ENCODE measurements around the gene TRPC4AP.
"Not testable (repeated sequence)": the region's sequence is repeated elsewhere in the genome, so short reads cannot be mapped to it uniquely, and the experiment has no call there.

TRPC4AP gene

GRCh38 chr20:35059110-35059509 is 33.5 kb downstream of the TRPC4AP start:
- H3K9me2 ChIP-seq (replicated peaks; ENCODE audit: insufficient read depth, low read length), result no peaks in the 10 kb centered on the region
- H3K4me2 ChIP-seq (ENCODE audit: low read depth, low read length, poor library complexity, severe bottlenecking), result no peak overlapping the region
- no peaks in the 10 kb centered on the region for H3F3A ChIP-seq (ENCODE audit: insufficient read depth)
- no peak overlapping the region for H2AFZ ChIP-seq (ENCODE audit: low read depth, low read length, severe bottlenecking)
- no peaks in the 10 kb centered on the region for H3K27me3 ChIP-seq (ENCODE audit: low read length)
- no peak overlapping the region for H3K27ac ChIP-seq (ENCODE audit: low read depth, low read length)
- H3K9ac ChIP-seq (ENCODE audit: low read length), result no peak overlapping the region
- TF ChIP-seq EZH2phosphoT487 (conservative IDR thresholded peaks at IDR 0.05; ENCODE audit: low read length) (no peak), CTCF (IDR thresholded peaks at IDR 0.05; ENCODE audit: insufficient read depth, low read length, poor library complexity, severe bottlenecking) (no peak)
- no peaks in the 10 kb centered on the region; the same call in 1 of the 2 replicates for H4K20me1 ChIP-seq (ENCODE audit: low read depth, low read length)
- H3K4me3 ChIP-seq (ENCODE audit: insufficient read depth, low read length, poor library complexity, severe bottlenecking), result no peak overlapping the region
- peaks cover 4% of the 10 kb centered on the region; the same call in 1 of the 2 replicates for H3K36me3 ChIP-seq (ENCODE audit: low read length)
- no peaks in the 10 kb centered on the region for H3K9me3 ChIP-seq (ENCODE audit: insufficient read depth, low read length)
- peaks cover 54% of the 10 kb centered on the region for H3K79me2 ChIP-seq (ENCODE audit: insufficient read depth, low read length)

- Histone ChIP-seq H3K27me3 (ENCODE audit: low read length) (no peaks in the 10 kb centered on the region), H3K9ac (ENCODE audit: low read length) (no peak overlapping the region), H3K4me3 (ENCODE audit: insufficient read depth, low read length, poor library complexity, severe bottlenecking) (no peak overlapping the region), H3K9me3 (ENCODE audit: insufficient read depth, low read length) (no peaks in the 10 kb centered on the region), H3K36me3 (ENCODE audit: low read length) (peaks cover 3% of the 10 kb centered on the region; the same call in 1 of the 2 replicates), H3K27ac (ENCODE audit: low read depth, low read length) (no peak overlapping the region), H3K79me2 (ENCODE audit: insufficient read depth, low read length) (peaks cover 30% of the 10 kb centered on the region), H3K9me2 (replicated peaks; ENCODE audit: insufficient read depth, low read length) (no peaks in the 10 kb centered on the region), H3F3A (ENCODE audit: insufficient read depth) (no peaks in the 10 kb centered on the region), H4K20me1 (ENCODE audit: low read depth, low read length) (no peaks in the 10 kb centered on the region; the same call in 1 of the 2 replicates), H3K4me2 (ENCODE audit: low read depth, low read length, poor library complexity, severe bottlenecking) (no peak overlapping the region), H2AFZ (ENCODE audit: low read depth, low read length, severe bottlenecking) (no peak overlapping the region)
- no peak for TF ChIP-seq EZH2phosphoT487 (conservative IDR thresholded peaks at IDR 0.05; ENCODE audit: low read length)
- no peak for TF ChIP-seq CTCF (IDR thresholded peaks at IDR 0.05; ENCODE audit: insufficient read depth, low read length, poor library complexity, severe bottlenecking)
Observed at GRCh38 chr20:35055445-35056276, 36.9 kb downstream of the TRPC4AP start.

GRCh38 chr20:35054814-35055213 is 37.8 kb downstream of the TRPC4AP start:
- no peak overlapping the region for H3K9ac ChIP-seq (ENCODE audit: low read length)
- peaks cover 4% of the 10 kb centered on the region; the same call in 1 of the 2 replicates for H3K36me3 ChIP-seq (ENCODE audit: low read length)
- no peak overlapping the region for H3K27ac ChIP-seq (ENCODE audit: low read depth, low read length)
- H2AFZ ChIP-seq (ENCODE audit: low read depth, low read length, severe bottlenecking), result no peak overlapping the region
- H3K9me2 ChIP-seq (replicated peaks; ENCODE audit: insufficient read depth, low read length), result no peaks in the 10 kb centered on the region
- H3F3A ChIP-seq (ENCODE audit: insufficient read depth), result no peaks in the 10 kb centered on the region
- no peak overlapping the region for H3K4me3 ChIP-seq (ENCODE audit: insufficient read depth, low read length, poor library complexity, severe bottlenecking)
- TF ChIP-seq CTCF (IDR thresholded peaks at IDR 0.05; ENCODE audit: insufficient read depth, low read length, poor library complexity, severe bottlenecking) (no peak), EZH2phosphoT487 (conservative IDR thresholded peaks at IDR 0.05; ENCODE audit: low read length) (no peak)
- no peaks in the 10 kb centered on the region for H3K9me3 ChIP-seq (ENCODE audit: insufficient read depth, low read length)
- no peak overlapping the region for H3K4me2 ChIP-seq (ENCODE audit: low read depth, low read length, poor library complexity, severe bottlenecking)
- no peaks in the 10 kb centered on the region for H3K27me3 ChIP-seq (ENCODE audit: low read length)
- H4K20me1 ChIP-seq (ENCODE audit: low read depth, low read length), result no peaks in the 10 kb centered on the region; the same call in 1 of the 2 replicates
- peaks cover 22% of the 10 kb centered on the region for H3K79me2 ChIP-seq (ENCODE audit: insufficient read depth, low read length)

GRCh38 chr20:35052616-35053015 is 40.0 kb downstream of the TRPC4AP start:
- H3K9me3 ChIP-seq (ENCODE audit: insufficient read depth, low read length); H3K27ac ChIP-seq (ENCODE audit: low read depth, low read length); H2AFZ ChIP-seq (ENCODE audit: low read depth, low read length, severe bottlenecking); H4K20me1 ChIP-seq (ENCODE audit: low read depth, low read length); H3K9me2 ChIP-seq (replicated peaks; ENCODE audit: insufficient read depth, low read length); H3K79me2 ChIP-seq (ENCODE audit: insufficient read depth, low read length); H3F3A ChIP-seq (ENCODE audit: insufficient read depth); H3K9ac ChIP-seq (ENCODE audit: low read length); H3K27me3 ChIP-seq (ENCODE audit: low read length); H3K4me2 ChIP-seq (ENCODE audit: low read depth, low read length, poor library complexity, severe bottlenecking); H3K4me3 ChIP-seq (ENCODE audit: insufficient read depth, low read length, poor library complexity, severe bottlenecking): not testable (repeated sequence)
- peaks cover 15% of the 10 kb centered on the region; the same call in 1 of the 2 replicates for H3K36me3 ChIP-seq (ENCODE audit: low read length)

Data from SU-DHL-6 (cell line).